NCI-H2171 treated with DMSO at 0.1 percent for 48 hours (cell line): Measurements from ENCODE around the gene SH3BP4.

Source experiments
- DNase-seq: peaks from one replicate; lab custom pipeline; 2025; lab: John Stamatoyannopoulos, UW

Gene SH3BP4

DNA sequence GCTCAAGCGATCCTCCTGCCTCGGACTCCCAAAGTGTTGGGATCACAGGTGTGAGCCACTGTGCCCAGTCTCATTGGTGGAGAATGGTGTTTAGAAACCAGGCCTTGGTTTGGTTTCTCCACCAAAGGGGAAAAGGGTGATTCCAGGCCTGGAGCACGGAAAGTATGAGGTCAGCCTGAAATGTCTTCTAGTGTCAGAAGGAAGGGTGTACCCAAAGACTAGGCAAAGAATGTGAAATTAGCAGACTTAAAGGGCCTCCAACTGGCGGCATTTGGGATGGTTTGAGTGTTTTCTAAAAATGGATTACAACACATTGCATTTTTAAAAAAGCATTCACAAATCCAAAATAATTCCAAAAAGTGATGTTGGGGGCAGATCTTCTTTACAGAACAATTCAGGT lies 139.6 kb downstream of the SH3BP4 start:
- no peak for DNase-seq

- DNase-seq: no peak
These were observed 140.2 kb downstream of the SH3BP4 start for GRCh38 chr2:235091983-235092382.

DNA sequence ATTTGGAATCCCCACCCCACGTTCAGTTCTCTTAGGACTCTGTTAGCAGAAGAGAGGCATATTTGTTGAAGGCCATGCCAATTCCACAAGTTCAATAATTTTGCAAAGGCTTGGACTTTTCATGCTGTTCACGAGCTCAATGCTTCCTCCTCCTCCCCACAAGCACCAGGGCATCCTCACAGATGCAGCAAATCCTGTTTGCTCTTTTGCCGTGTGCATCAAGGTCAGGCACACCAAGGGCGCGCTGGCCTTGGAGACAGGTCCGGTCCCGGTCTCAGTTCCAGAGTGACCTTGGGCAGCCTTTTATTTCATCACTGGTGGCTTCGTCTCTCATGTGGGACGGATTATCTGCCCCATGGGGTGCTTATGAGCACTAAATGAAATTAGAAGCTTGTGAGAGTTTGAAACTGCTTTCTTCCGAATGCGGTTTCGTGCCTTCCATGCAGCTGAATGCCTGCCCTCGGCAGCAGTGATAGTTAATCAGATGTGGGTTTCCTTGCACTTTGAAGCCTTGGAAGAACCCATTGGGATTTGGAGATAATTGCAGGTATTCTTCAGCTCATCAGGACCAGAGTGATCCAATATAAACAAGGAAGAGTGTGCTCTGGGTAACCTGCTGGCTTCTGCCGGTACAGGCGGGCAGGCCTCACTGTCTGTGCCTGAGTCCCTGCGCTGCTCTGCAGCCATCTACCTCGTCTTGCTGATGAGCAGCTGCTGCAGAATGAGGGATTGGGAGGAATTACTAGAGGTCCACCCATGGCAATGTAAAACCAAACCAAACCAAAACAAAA lies 140.8 kb downstream of the SH3BP4 start:
- DNase-seq: no peak

DNA sequence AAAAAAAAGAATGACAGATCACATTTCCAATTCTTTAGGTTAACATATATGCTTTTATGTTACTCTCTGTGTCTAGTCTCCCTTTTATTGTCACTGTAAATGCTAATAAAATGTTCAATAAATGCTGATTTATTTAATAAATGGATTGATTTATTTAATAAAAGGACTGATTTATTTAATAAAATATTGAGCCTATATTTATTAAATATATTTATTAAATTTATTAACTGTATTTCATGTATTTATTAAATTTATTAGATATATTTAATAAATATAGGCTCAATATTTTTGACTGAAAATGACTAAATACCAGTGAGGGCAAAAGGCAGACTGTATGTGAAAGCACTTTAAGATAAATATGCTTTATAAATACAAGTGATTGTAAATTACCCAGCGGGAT lies 142.6 kb downstream of the SH3BP4 start:
- DNase-seq: no peak

DNA sequence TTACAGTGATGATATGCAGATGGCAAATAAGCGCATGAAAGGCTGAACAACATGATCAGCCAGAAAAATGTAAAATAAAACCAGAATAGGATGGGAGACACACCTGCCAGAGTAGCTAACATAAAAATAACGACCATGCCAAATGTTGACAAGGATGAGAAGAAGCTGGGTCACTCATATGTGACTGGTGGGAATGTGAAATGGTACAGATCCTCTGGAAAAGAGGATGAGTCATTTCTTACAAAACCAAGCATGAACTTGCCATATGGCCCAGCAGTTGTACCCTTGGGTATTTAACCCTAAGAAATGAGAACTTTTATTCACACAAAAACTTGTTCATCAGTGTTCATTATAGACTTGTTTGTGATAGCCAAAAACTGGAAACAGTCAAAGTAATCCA lies 143.8 kb downstream of the SH3BP4 start:
- DNase-seq: peak; percentile 82

- DNase-seq: no peak
These were observed 144.6 kb downstream of the SH3BP4 start for GRCh38 chr2:235096447-235096846.

DNA sequence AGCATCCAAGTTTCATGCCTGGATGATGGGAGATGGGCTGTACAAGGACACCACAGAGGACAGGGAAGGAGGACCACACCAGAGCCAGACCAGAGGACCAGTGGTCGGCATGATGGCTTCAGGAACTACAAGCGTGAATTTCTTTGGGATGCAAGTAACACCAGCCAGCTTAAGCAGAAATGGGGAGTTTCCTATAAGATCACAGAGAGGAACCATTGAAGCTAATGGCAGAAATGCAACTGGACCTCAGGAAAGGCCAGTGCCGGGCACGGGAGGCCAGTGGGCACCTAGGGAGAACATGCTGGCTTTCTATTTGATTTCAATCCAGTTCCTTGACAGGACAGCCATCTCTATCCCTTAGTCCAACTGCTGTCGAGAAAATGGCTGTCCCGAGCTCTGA lies 145.4 kb downstream of the SH3BP4 start:
- no peak for DNase-seq

DNA sequence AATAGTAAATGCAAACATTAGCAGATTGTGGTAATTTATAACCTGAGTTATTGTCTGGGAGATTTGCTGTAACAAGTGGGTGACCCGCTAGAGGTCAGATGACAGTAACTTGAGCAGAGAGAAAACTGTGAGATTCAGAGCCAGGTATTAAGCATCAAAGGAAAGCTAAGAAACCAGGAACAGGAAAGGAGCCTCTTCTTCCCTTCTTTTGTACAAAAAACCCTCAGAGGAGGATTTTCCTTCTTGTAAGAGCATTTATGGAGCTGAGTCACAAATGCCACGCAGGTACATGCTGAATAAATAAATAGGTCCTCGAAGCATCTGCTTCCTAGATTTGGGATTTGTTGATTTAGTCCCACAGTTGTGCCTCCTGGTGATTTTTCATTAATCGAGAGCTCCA lies 146.5 kb downstream of the SH3BP4 start:
- DNase-seq: peak; percentile 64

- no peak for DNase-seq
These were observed 147.1 kb downstream of the SH3BP4 start for GRCh38 chr2:235098736-235099494.

DNA sequence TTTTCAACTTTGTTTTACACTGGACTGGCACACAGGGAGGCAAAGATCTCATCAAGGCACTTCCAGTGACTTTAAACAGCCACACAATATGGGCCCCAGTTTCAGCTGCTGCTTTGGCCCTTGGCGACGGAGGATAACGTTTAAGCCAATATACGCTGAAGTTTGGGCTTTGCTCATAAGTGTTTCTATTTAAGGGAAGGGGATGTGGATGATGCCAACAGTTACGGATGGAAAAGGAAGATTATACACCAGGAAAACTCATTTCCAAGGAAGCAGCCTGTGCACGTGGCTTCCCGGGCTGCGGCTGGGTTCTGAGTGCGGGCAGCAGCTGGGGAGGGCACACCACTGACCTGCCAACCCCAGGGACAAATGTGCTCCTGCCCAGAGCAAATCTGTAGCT lies 151.1 kb downstream of the SH3BP4 start:
- DNase-seq: no peak
